Stimulated activated CD4-positive, alpha-beta T cell treated with anti-CD3 and anti-CD28 coated beads, Interleukin-12 subunit alpha, Interleukin-12 subunit beta, amount 100 ng/mL, for 48 hours (primary cell): ENCODE results near the gene LY86.

Experiments
- DNase-seq, 3 donors: peaks; one replicate each; pipeline ENCODE4 v3.0.0-alpha.2; 2020; ENCODE audit warnings: low read depth in 2 of 3, low spot score in 1 of 3

The LY86 gene

DNA sequence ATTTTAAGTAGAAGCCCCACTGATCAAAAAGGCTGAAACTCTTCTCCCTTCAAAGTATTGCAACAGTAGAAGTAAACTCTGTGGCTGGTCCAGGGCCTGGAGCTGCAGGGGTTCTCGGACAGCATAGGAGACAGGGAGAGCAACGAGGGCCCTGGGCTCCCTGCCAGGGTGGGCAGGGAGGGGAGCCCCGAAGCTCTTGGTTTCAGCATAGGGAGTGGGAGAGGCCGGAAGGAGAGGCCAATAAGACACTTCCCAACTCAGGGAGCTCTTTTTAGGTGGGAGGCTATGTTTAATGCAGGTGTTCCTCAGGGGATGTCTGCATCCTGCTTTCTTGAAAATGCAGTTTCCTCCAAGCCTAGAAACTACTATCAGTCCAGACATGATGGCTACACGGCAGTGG lies 91.1 kb downstream of the LY86 start:
- no peak for DNase-seq

DNA sequence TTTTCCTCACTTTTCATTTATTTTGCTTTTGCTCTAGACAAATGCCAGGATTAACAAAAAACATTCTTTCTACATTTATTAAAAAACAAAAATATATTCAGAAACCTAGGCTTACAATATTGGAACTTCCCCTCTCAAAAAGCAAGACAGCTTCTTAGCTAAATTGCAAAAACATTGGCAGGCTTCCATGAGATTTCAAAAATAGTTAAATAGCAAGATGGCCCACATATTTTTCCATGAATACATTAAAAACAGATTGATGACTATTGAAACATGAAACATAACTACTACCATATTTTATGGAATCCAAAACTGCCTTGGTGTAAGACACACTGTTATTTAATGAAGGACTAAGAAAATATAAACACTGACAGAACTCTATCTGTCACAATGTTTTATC lies 92.0 kb downstream of the LY86 start:
- DNase-seq, result no peak

DNA sequence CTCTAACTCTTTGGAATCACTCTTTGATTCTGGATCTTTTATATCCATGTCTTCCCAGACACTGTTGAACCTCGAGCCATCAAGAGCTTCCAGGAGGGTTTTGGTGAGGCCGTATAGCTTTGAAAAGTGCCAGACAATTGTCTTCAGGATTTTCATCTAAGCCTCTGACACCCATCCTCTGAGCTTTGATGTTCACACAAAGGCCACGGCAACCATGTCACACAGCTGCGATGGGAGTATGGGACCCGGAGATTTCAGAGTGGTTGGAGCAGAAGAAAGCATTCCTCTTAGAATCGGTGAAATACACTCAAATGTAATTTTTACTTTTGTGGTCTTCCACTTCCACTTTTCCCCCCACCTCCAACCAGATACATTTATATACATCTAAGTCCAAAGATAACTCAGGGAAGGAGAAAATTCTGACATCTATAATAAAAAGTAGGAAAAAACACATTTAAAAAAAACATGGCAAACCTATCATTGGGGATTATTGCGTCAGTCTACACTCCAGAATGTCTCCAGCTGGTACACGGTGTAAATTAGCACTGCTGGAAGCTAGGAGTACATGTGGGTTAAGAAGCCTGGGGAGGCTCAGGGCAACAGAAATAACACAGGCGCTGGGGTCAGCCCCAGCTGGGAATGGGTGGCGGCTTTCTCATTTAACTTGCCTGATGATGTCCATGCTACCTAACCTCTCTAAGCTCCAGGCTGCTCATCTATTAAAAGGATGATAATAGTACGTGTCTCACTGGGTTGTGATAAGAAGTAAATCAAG lies 92.7 kb downstream of the LY86 start:
- DNase-seq, result no peak

DNA sequence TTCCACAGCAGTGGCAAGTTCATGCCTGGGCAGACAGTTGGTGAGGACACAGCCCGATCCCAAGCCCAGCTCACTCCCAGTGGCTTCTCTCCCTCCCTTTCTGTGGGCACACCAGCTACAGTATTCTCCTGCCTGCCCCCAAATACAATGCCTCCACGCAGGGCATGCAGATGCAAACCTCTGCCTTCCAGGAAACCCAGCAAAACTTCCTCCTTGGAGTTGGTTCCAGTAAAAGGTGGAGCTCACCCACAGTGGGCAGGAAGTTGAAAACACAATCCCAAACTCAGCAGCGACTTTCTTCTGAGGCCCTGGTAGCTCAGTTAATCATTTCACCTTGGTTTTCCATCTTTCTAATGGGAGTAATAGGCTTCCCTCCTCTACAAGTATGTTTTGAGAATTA lies 93.7 kb downstream of the LY86 start:
- no peak for DNase-seq

DNA sequence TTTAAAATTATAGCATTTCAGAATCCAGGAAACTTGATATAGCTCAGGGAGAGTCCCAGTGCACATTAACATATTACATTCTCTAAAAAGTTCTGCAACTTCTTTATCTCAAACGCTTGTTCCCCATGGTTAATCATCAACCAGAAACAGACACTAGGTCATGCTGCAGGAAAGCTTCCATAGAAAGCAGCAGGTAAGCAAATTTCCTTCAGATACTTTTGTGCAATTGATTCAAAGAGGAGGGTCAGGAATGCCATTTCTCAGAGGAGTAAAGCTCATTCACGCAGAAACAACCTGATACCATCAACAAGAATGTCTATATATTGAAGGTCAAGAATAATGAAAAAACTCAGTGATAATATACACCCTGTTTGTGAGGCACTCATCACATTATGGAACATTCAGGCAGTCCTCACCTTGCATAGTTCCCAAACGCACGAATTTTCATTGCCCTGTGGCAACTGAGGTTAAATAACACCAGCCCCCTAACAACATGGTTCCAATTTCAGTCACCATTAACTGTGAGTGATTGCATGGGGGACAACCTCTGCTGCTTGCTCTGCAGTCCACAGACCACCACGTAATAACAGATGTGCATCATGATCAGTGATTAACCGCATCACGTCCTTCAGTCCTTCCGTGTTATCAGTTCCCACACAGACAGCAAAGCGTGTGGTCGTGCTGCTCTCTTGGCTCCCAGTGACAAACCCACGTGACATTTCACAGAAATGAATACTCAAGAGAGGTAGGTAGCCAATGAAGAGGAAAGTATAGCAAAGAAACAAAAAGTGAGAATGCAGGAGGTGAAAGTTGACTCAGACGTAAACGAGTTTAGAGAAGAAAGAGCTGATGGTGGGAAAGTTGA lies 95.7 kb downstream of the LY86 start:
- peak; percentile 18 to 38 (median 24) for DNase-seq

DNA sequence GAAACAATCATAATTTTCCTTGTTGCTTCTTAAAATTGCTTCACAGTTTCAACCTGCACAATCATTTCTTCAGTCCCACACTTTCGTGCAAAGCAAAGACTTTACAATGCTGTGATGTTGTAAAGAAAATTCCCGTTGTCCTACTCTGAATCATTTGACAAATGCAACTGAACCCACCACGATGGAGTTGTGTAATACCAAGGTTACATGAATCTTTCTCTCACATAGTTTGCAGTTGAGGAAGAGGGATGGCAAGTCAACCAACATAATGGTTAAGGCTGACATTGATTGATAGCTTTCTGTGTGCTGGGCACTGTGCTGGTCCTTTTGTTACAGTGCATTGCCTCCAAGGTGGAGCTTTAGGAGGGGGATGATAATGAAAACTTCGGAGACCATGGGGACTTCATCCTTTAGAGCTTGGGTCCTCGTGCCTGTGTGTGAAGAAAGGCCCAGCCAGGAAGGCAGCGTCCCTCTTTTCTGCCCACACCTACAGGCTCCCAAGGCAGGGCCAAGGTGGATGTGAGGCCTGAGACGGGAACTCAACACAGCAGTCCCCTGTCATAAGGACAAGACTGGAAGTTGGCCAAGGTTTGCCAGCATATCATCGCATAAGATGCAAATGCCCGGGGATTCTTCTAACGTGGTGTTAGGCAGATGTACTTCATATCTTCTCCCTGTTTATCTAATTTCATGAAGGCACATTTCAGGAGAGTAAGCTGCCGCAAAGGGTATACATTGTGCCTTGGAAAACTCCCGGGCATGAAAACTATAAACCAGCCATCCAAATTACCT lies 96.9 kb downstream of the LY86 start:
- no peak for DNase-seq

DNA sequence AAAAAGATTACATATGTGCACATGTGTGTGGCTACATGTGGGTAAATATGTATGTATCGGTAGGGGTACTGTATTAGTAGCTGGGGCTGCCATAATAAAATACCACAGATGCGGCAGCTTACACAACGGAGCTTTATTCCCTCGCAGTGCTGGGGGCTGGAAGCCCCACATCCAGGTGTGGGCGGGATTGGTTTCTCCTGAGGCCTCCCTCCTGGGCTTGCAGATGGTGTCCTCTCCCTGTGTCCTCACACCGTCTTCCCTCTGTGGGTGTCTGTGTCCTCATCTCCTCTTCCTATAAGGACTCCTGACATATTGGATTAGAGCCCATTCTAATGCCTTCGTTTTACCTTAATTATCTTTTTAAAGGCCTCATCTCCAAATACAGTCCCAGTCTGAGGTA lies 97.7 kb downstream of the LY86 start:
- no peak for DNase-seq

DNA sequence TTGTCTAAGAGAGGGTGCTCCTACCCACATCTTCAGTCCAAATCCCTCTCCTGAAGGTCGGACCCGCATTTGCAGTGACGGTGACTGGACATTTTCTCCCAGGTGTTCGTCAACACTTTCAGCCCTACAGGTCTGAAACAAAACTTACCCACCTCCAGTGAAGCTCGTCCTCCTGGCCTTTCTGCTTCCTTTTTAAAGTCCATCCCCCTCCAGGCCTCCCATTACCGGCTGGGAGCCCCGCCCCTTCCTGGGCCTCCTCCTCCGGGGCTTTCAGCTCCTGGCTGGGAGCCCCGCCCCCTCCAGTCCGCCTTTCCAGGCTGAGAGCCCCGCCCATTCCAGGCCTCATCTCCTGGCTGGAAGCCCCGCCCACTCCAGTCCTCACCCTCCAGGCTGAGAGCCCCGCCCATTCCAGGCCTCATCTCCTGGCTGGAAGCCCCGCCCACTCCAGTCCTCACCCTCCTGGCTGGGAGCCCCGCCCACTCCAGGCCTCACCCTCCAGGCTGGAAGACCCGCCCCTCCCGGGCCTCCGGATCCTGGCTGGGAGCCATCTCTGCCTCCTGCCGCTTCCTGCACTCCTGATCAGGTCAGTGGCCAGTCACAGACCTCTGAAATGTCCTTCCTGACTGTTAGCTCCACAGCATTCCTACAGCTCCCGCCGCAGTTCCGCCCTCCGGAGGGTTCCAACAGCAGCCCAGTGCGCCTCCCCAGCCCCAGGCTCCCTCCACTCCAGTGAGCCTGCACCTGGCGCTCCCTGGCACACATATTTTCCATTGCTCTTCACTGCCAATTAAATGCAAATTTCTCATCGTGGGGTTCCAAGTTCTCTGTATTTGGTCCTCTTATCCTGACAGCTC lies 98.5 kb downstream of the LY86 start:
- DNase-seq, result peak in 2 of 3 donors; percentile 5 to 40

DNA sequence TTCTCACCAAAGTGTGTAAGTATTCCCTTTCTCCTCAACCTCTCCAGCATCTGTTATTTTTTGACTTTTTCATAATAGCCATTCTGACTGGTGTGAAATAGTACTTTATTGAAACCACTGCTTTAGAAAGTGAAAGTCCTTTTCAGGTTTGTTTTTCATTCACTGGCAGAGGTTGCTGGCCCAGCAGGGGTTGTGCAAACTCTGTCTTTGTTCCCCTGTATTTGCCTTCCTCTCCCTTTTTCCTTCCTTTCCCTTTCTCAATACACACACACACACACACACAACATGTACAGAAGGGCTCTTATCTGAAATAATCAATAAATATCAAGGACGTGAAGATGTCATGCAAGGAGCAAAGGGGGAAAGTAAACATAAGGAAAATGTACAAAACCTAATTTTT lies 99.8 kb downstream of the LY86 start:
- DNase-seq, result no peak

DNA sequence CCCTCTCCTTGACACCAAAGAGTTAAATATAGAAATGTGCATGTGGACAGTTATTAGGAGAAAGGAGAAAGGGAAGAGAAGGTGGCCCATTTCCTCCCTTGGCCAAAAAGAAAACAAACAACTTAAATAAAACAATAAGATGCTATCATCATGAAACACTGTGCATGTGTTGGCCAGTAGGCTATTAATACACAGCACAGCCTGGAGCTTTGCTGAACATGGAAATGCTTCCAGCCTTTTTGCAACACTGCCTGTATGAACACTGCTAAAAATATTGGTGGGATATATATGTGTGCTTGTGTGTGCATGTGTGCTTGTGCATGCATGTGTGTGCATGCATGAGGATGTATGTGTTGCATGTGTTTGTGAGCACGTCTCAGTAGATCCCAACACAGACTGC lies 100.4 kb downstream of the LY86 start:
- no peak for DNase-seq

DNA sequence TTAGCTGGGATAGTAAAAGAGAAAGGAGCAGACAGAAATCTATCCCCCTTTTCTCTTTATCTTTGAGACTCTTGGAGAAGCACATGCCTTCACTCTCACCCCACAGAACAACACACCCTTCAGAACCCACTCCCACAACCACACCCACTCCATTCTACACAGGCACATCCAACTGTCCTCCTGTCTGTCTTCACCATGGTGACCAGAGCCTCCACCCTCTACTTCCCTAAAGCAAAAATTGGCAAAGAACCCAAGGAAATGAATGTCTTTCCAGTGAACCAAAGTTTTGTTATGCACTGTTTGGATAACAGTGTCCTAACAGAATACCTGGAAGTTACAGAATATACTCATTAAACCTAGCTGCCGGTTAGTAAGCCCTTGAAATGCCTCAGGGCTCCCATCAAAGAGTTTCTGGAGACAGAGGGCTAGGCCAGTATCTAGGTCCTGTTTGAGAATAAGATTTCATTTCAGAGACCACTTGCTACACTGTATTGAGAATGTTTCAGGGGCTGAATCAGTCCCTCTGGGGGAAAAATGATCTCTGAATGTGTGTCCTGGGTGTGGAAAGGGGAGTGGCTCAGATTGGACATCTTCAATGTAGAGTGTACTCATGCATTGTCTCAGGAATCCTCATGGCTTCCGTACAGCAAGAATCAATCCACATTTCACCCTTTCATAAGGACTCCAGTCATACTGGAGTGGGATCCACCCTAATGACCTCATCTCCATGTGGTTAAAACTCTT lies 101.1 kb downstream of the LY86 start:
- DNase-seq, result no peak

DNA sequence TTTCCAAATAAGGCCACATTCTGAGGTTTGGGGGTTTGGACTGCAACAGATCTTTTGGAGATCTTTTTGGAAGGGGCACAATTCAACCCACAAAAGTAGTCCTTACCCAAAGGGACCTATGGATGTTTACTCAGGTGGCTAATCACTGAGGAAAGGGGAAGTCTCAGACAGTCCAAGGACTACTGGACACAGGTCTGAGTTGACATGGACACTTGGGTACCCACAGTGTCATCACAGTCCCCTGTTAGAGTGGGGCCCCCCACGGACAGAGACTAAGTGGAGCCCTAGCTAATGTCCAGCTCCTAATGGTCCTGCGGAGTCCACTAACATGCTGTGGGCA lies 101.6 kb downstream of the LY86 start:
- DNase-seq, result no peak

DNA sequence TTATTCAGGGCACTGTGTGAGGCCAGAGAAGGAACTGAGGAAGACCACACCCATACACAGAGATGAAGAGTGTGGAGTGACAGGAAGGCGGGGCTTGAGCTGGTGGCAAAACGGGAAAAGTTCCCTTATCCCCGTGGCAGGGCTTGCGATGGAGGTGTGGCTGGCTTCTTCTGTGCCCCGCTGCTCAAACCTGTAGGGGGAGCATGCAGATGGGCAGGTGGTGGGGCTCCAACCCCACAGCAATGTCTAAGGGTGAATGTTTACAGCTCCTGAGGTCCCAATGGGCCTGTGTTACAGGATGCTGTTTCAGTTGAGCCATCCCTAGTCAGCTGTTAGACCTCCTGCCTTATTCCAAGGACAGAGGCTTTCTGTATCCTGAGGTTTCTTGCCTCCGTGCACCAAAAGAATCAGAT lies 105.9 kb downstream of the LY86 start:
- DNase-seq, result no peak

DNA sequence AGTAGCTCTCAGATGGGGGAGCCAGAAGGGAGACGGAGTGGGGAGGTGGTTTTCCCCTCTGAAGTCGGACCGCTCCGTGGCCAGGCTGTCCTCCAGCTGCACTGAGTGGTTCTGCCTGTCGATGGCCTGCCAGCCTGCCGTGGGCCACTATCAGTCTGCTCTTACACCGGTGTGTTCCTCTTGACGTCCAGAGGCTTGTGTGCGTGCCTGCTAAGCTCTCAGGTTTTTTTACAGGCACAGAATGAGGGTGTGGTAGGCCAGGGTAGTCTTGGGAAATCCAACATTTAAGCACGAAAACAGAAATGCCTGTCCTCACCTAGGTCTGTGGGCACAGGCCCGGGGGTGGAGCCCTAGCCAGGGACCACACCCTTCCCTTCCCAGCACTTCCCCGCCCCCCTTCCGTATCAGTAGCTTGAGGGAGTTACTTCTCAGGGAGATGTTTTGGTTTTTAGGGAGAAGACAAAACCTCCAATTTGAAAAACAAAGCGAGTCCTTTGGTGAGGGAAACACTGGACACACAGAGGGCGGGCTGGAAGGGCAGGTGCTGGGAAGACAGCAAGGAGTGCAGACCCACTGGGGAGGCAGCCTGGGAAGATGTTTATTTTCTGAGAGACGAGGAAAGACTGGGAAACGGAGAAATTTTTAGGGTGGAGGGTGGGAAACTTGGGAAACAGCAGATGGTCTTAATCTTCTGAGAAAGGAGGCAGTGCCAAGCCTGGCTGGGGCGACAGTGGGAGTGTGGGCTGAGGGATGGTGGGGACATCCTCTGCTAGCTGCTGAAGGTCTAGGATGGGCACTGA lies 106.5 kb downstream of the LY86 start:
- DNase-seq, result no peak

DNA sequence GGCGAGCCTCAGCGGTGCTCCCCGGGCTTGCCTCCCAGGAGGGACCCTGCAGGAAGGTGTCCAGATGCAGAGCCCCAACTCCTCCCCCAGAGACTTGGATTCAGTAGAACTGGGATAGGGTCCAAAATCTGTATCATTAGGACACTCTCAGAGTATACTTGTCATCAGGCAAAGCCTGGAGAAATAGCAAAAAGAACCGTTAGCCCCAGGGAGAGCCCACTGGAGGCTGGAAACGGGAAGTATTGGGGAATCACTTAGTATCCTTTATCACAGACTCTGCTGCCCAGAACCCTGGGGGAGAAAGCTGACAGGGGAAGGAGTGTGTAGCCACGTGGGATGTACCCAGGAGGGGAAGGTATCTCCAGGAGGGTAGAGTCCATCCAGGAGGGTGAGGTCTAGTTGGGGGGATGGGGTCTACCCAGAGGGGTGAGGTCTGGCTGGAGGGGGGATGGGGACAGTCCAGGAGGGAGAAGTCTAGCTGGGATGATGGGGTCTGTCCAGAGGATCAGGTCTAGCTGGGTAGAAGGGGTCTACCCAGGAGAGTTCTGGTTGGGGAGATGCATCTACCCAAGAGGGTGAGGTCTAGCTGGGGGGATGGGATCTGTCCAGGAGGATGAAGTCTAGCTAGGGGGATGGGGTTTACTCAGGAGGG lies 107.2 kb downstream of the LY86 start:
- no peak for DNase-seq

DNA sequence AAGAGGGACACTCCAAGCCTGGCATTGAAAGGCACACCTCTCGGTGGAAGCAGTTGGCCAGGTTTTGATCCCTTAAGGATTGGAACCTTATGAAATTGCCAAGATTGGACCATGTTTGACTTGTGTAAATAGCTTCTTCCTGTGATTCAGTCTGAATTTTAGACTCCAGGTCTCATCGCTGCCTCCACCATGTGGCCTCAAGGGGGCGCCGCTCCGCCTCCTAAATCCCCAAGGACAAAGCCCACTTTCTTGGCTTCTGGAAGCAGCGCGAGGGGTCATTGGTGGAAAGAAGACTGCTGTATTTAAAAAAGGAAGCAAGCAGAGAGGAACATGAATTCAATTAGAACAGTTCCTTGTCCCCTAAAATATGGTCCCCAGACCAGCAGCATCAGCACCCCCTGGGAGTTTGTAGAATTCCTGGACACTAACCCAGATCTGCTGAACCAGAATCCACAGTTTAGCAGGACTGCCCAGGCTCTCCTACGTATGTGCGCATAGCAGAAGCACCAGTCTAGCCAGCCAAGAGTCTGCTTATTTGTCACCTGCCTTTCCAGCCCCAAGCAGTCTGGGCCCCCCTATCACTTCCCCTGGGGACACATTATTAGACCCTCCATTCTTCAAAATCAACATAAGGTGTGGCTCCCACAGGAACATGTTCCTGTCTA lies 108.5 kb downstream of the LY86 start:
- peak in 1 of 3 donors; percentile 23 for DNase-seq

DNA sequence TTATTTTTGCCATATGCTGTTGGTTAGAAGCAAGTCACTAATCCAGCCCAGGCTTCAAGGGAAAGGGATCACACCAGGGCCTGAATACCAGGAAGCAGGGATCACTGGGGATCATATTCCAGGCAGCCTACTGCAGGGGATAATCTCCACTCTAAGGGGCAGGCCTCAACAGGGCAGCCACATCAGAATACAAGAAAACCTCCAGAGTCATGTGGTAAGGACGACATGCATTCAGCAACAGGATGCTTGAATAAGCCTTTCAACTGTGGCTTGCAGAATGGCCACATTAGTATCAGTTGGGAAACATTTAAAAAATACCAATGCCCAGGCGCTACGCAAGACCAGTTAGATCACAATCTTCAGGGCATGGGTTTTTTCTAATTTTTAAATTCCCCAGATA lies 109.1 kb downstream of the LY86 start:
- DNase-seq, result no peak

DNA sequence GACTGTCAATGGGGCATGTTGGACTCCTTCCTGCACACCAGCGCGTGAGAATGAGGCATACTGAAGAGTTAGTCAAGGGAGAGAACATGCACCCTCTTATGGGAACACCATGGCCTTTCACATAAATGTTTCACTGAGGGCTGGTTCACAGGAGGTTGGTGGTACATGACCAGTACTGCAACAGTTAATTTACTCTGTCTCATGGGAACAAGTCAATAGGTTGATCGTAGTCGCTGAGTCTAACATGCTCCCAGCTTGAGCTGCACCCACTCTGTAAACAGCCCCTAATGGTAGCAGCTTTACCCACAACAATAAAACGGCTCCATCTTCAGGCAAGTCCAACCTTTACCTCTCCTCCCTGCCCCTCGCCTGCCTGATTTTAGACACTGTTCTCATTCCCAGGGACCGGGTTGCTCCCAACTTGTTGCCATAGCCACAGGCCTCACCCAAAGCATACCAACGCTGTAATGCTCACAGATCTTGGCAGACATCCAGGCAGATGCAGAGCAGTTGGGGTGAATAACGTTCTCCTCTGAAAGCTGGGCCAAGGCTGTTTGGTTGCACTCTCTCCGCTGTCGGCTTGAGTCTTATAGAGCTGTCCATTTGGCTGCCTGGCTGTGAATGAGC lies 111.3 kb downstream of the LY86 start:
- DNase-seq, result no peak
